ENCODE results near the gene DTWD2.

DNA sequence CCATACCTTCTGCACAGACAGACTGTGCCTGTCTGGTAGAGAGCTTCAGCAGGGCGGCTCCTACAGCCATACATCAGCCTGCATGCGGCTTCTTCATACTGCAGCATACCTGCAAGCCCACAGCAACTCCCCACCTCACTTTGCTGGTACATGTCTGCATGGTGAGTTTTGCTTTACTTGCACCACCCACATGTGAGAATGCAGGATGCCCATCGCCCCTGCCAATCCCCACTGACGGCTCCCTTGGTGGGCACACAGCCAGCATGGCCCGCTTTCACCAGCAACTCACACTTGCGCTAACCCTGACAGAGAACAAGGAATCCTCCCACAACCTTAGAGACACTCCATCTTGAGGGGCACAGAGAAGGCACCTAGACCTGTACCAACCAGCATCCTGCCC, 114.9 kb downstream of the DTWD2 start:
- TF ChIP-seq, protein P1, sequence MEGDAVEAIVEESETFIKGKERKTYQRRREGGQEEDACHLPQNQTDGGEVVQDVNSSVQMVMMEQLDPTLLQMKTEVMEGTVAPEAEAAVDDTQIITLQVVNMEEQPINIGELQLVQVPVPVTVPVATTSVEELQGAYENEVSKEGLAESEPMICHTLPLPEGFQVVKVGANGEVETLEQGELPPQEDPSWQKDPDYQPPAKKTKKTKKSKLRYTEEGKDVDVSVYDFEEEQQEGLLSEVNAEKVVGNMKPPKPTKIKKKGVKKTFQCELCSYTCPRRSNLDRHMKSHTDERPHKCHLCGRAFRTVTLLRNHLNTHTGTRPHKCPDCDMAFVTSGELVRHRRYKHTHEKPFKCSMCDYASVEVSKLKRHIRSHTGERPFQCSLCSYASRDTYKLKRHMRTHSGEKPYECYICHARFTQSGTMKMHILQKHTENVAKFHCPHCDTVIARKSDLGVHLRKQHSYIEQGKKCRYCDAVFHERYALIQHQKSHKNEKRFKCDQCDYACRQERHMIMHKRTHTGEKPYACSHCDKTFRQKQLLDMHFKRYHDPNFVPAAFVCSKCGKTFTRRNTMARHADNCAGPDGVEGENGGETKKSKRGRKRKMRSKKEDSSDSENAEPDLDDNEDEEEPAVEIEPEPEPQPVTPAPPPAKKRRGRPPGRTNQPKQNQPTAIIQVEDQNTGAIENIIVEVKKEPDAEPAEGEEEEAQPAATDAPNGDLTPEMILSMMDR (conservative IDR thresholded peaks at IDR 0.05) = no peak
- no peak for TF ChIP-seq EZH2 (IDR thresholded peaks at IDR 0.05; ENCODE audit: low read depth)
